ENCODE measurements around the gene TNFSF13B. TPM values are rescaled to one million over a fixed set of nuclear protein-coding genes. Genes with fewer than 3 reads are reported as not detected.

The TNFSF13B gene
- total RNA-seq, 2 donors from 2014 or later = 0.35 to 1.5 TPM

DNA sequence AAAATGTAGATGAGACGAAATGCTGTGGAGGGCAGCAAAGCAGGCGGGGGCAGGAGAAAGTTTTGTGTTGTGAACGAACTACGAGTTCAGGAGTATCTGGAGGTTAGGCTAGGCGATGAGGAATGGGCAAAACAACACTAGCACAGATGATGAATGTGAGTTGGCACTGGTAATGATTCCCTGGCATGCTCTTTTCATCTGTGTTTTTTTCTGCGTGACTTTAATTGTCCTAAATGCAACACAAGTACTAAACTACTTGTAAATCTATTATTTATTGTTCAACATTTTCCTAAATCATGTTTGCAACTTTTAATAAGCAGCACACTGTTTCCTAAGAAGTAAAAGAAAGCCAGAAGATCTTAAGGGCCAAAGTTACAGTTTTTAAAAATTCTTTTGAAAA is 19.2 kb downstream of the TNFSF13B start:
- 88 to 93% methylated on average over 6 of the region's 6 CpGs for WGBS, 2 experiments (ENCODE audit: insufficient coverage in 1 of 2, insufficient read length in 1 of 2)
- Histone ChIP-seq H3K4me1 (ENCODE audit: control insufficient read depth, insufficient read depth, low read length) (no peaks in the 10 kb centered on the region), H3K4me3 (ENCODE audit: low read length) (no peak overlapping the region), H3K9ac (ENCODE audit: extremely low read depth, low read length, poor library complexity, severe bottlenecking) (no peak overlapping the region), H3K36me3 (ENCODE audit: control insufficient read depth, insufficient read depth, low read length) (no peaks in the 10 kb centered on the region), H3K27me3 (ENCODE audit: control insufficient read depth, insufficient read depth, low read length, poor library complexity, severe bottlenecking) (no peaks in the 10 kb centered on the region), H3K27ac (ENCODE audit: low read depth, low read length) (no peak overlapping the region), H3K9me3 (ENCODE audit: control insufficient read depth, low read length) (no peaks in the 10 kb centered on the region)
- Mint-ChIP-seq H3K4me3 (no peak overlapping the region), H3K27me3 (ENCODE audit: insufficient read depth) (no peaks in the 10 kb centered on the region), H3K9me3 (no peaks in the 10 kb centered on the region), H3K36me3 (ENCODE audit: low read depth) (no peaks in the 10 kb centered on the region), H3K4me1 (no peaks in the 10 kb centered on the region), H3K27ac (no peak overlapping the region)
- TF ChIP-seq, protein P1, sequence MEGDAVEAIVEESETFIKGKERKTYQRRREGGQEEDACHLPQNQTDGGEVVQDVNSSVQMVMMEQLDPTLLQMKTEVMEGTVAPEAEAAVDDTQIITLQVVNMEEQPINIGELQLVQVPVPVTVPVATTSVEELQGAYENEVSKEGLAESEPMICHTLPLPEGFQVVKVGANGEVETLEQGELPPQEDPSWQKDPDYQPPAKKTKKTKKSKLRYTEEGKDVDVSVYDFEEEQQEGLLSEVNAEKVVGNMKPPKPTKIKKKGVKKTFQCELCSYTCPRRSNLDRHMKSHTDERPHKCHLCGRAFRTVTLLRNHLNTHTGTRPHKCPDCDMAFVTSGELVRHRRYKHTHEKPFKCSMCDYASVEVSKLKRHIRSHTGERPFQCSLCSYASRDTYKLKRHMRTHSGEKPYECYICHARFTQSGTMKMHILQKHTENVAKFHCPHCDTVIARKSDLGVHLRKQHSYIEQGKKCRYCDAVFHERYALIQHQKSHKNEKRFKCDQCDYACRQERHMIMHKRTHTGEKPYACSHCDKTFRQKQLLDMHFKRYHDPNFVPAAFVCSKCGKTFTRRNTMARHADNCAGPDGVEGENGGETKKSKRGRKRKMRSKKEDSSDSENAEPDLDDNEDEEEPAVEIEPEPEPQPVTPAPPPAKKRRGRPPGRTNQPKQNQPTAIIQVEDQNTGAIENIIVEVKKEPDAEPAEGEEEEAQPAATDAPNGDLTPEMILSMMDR (conservative IDR thresholded peaks at IDR 0.05) = no peak
- no peak for DNase-seq

DNA sequence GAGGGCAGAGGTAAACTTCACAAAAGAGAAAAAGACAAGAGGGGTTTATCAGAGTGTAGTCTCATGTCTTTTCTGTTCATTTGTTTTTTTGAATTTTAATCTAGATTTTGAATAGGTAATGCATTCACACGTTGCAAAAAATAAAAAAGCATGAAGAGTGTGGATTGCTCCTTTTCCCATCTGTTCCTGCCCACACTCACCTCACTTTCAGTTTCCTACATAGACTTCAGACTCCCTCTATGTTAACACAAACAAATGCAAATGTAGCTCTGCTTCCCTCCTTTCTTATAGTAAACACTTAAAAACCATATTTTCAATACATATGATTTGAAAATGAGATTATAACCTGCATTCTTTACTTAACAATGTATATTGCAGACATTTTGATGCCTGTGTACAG is 20.3 kb downstream of the TNFSF13B start:
- Histone ChIP-seq H3K9ac (ENCODE audit: extremely low read depth, low read length, poor library complexity, severe bottlenecking) (no peak overlapping the region), H3K4me1 (ENCODE audit: control insufficient read depth, insufficient read depth, low read length) (no peaks in the 10 kb centered on the region), H3K4me3 (ENCODE audit: low read length) (no peak overlapping the region), H3K27ac (ENCODE audit: low read depth, low read length) (no peak overlapping the region), H3K36me3 (ENCODE audit: control insufficient read depth, insufficient read depth, low read length) (no peaks in the 10 kb centered on the region), H3K27me3 (ENCODE audit: control insufficient read depth, insufficient read depth, low read length, poor library complexity, severe bottlenecking) (no peaks in the 10 kb centered on the region), H3K9me3 (ENCODE audit: control insufficient read depth, low read length) (no peaks in the 10 kb centered on the region)
- Mint-ChIP-seq H3K36me3 (ENCODE audit: low read depth) (no peaks in the 10 kb centered on the region), H3K27me3 (ENCODE audit: insufficient read depth) (no peaks in the 10 kb centered on the region), H3K4me1 (no peaks in the 10 kb centered on the region), H3K4me3 (no peak overlapping the region), H3K9me3 (no peaks in the 10 kb centered on the region), H3K27ac (no peak overlapping the region)
- TF ChIP-seq, protein P1 (conservative IDR thresholded peaks at IDR 0.05) = no peak
- DNase-seq = no peak
- 31 to 33% methylated on average over 1 of the region's 1 CpG for WGBS, 2 experiments (ENCODE audit: insufficient coverage in 1 of 2, insufficient read length in 1 of 2)

DNA sequence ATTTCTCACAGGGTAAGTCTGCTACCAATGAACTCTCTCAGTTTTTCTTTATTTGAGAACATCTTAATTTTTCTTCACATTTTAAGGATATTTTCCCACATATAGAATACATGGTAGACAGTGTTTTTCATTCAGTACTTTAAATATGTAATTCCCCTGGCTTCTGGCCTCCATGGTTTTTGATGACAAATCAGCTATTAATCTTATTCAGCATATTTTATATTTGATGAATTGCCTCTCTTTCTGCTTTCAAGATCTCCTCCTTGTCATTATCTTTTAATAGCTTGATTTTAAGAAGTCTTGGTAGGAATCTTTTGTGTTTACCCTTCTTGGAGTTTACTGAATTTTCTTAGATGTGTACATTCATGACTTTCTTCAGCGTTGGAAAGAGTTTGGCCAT is 27.6 kb downstream of the TNFSF13B start:
- H3K9me3 ChIP-seq (ENCODE audit: control insufficient read depth, low read length) = no peaks in the 10 kb centered on the region
- Mint-ChIP-seq H3K4me1 (no peaks in the 10 kb centered on the region), H3K27ac (no peak overlapping the region), H3K9me3 (no peaks in the 10 kb centered on the region), H3K27me3 (ENCODE audit: insufficient read depth) (no peaks in the 10 kb centered on the region), H3K36me3 (ENCODE audit: low read depth) (no peaks in the 10 kb centered on the region), H3K4me3 (no peak overlapping the region)
- no peaks in the 10 kb centered on the region for H3K27me3 ChIP-seq (ENCODE audit: control insufficient read depth, insufficient read depth, low read length, poor library complexity, severe bottlenecking)
- H3K4me1 ChIP-seq (ENCODE audit: control insufficient read depth, insufficient read depth, low read length) = no peaks in the 10 kb centered on the region
- no peak overlapping the region for H3K4me3 ChIP-seq (ENCODE audit: low read length)
- WGBS, 2 experiments (ENCODE audit: insufficient coverage in 1 of 2, insufficient read length in 1 of 2) = 71 to 82% methylated on average over 1 of the region's 1 CpG
- H3K36me3 ChIP-seq (ENCODE audit: control insufficient read depth, insufficient read depth, low read length) = no peaks in the 10 kb centered on the region
- DNase-seq = no peak
- H3K9ac ChIP-seq (ENCODE audit: extremely low read depth, low read length, poor library complexity, severe bottlenecking) = no peak overlapping the region
- TF ChIP-seq, protein P1 (conservative IDR thresholded peaks at IDR 0.05) = no peak
- H3K27ac ChIP-seq (ENCODE audit: low read depth, low read length) = no peak overlapping the region

Data from endodermal cell (in vitro differentiated cells).